MM.1S (cell line): Measurements from ENCODE around the gene PNPLA3.

Experiments
- DNase-seq: peaks from one replicate; pipeline ENCODE4 v3.0.0-alpha.2; 2015
- H2AFZ ChIP-seq: fragments of 300-600 bp; sonication (generic); 2 replicates; pipeline ENCODE4 v1.6.0; 2016; ENCODE audit warnings: antibody characterized with exemption, low read length
- H3F3A ChIP-seq: fragments of 300-600 bp; sonication (generic); 2 replicates; pipeline ENCODE4 v1.6.1; 2016; ENCODE audit warnings: mild to moderate bottlenecking, antibody characterized with exemption, low read length, moderate library complexity, mixed read lengths; ENCODE audit not compliant: insufficient read depth
- H3K27ac ChIP-seq: fragments of 300-600 bp; sonication (generic); 2 replicates; pipeline ENCODE4 v1.5.1; 2016; ENCODE audit warnings: mild to moderate bottlenecking, low read length
- H3K27me3 ChIP-seq: fragments of 300-600 bp; sonication (generic); replicated peaks from 2 replicates; pipeline ENCODE4 v1.6.0; 2016; ENCODE audit warnings: low read length; ENCODE audit not compliant: insufficient read depth
- H3K36me3 ChIP-seq: fragments of 300-600 bp; sonication (generic); replicated peaks from 2 replicates; pipeline ENCODE4 v1.6.1; 2016; ENCODE audit warnings: mild to moderate bottlenecking, low read length, mixed read lengths; ENCODE audit not compliant: insufficient read depth
- H3K4me1 ChIP-seq: fragments of 300-600 bp; sonication (generic); 2 replicates; pipeline ENCODE4 v1.6.1; 2016; ENCODE audit warnings: low read length, mixed read lengths
- H3K4me2 ChIP-seq: fragments of 300-600 bp; sonication (generic); 2 replicates; pipeline ENCODE4 v1.6.0; 2016; ENCODE audit warnings: low read depth, low read length
- H3K4me3 ChIP-seq: fragments of 300-600 bp; sonication (generic); 2 replicates; pipeline ENCODE4 v1.5.1; 2016; ENCODE audit warnings: low read length, mixed read lengths
- H3K79me2 ChIP-seq: fragments of 300-600 bp; sonication (generic); 2 replicates; pipeline ENCODE4 v1.6.1; 2016; ENCODE audit warnings: mixed run types, low read length, mixed read lengths
- H3K9ac ChIP-seq: fragments of 300-600 bp; sonication (generic); 2 replicates; pipeline ENCODE4 v1.6.1; 2016; ENCODE audit warnings: low read length, mixed read lengths
- H3K9me2 ChIP-seq: fragments of 300-600 bp; sonication (generic); replicated peaks from 2 replicates; pipeline ENCODE4 v1.6.1; 2016; ENCODE audit warnings: mild to moderate bottlenecking, low read length, mixed read lengths; ENCODE audit not compliant: insufficient read depth
- H3K9me3 ChIP-seq: fragments of 300-600 bp; sonication (generic); replicated peaks from 2 replicates; pipeline ENCODE4 v1.6.1; 2016; ENCODE audit warnings: mild to moderate bottlenecking, low read length, mixed read lengths; ENCODE audit not compliant: insufficient read depth
- H4K20me1 ChIP-seq: fragments of 300-600 bp; sonication (generic); 2 replicates; pipeline ENCODE4 v1.6.1; 2016; ENCODE audit warnings: mild to moderate bottlenecking, low read length, moderate library complexity, mixed read lengths; ENCODE audit not compliant: insufficient read depth
- EZH2 ChIP-seq: fragments of 300-600 bp; sonication (generic); optimal IDR thresholded peaks from 2 replicates; pipeline ENCODE3; 2017; ENCODE audit warnings: low read depth, mild to moderate bottlenecking, antibody characterized with exemption, low read length, mixed read lengths
- EZH2phosphoT487 ChIP-seq: fragments of 300-600 bp; sonication (generic); IDR thresholded peaks from 2 replicates; pipeline ENCODE4 v1.6.1; 2018; ENCODE audit warnings: antibody characterized with exemption, low read length
- TF ChIP-seq, protein P1 (sequence below): fragments of 300-600 bp; sonication (generic); IDR thresholded peaks from 2 replicates; pipeline ENCODE4 v1.5.1; 2016; ENCODE audit warnings: antibody characterized with exemption, low read length, mixed read lengths

The PNPLA3 gene

GRCh38 chr22:43917521-43917920 lies 6.1 kb upstream of the PNPLA3 start:
- H3K4me2 ChIP-seq, result no peak overlapping the region
- no peaks in the 10 kb centered on the region for H3K9me3 ChIP-seq
- no peaks in the 10 kb centered on the region for H3K4me1 ChIP-seq
- H3K79me2 ChIP-seq, result no peaks in the 10 kb centered on the region
- no peaks in the 10 kb centered on the region for H3K36me3 ChIP-seq
- no peak overlapping the region for H3K4me3 ChIP-seq
- H4K20me1 ChIP-seq, result no peaks in the 10 kb centered on the region
- H2AFZ ChIP-seq, result no peak overlapping the region
- no peak for DNase-seq
- H3F3A ChIP-seq, result no peaks in the 10 kb centered on the region
- no peak overlapping the region for H3K9ac ChIP-seq
- H3K9me2 ChIP-seq, result no peaks in the 10 kb centered on the region
- H3K27me3 ChIP-seq, result peaks cover 75% of the 10 kb centered on the region
- TF ChIP-seq EZH2phosphoT487 (no peak), EZH2 (no peak)
- TF ChIP-seq, protein P1, sequence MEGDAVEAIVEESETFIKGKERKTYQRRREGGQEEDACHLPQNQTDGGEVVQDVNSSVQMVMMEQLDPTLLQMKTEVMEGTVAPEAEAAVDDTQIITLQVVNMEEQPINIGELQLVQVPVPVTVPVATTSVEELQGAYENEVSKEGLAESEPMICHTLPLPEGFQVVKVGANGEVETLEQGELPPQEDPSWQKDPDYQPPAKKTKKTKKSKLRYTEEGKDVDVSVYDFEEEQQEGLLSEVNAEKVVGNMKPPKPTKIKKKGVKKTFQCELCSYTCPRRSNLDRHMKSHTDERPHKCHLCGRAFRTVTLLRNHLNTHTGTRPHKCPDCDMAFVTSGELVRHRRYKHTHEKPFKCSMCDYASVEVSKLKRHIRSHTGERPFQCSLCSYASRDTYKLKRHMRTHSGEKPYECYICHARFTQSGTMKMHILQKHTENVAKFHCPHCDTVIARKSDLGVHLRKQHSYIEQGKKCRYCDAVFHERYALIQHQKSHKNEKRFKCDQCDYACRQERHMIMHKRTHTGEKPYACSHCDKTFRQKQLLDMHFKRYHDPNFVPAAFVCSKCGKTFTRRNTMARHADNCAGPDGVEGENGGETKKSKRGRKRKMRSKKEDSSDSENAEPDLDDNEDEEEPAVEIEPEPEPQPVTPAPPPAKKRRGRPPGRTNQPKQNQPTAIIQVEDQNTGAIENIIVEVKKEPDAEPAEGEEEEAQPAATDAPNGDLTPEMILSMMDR, result no peak
- no peak overlapping the region for H3K27ac ChIP-seq

DNA sequence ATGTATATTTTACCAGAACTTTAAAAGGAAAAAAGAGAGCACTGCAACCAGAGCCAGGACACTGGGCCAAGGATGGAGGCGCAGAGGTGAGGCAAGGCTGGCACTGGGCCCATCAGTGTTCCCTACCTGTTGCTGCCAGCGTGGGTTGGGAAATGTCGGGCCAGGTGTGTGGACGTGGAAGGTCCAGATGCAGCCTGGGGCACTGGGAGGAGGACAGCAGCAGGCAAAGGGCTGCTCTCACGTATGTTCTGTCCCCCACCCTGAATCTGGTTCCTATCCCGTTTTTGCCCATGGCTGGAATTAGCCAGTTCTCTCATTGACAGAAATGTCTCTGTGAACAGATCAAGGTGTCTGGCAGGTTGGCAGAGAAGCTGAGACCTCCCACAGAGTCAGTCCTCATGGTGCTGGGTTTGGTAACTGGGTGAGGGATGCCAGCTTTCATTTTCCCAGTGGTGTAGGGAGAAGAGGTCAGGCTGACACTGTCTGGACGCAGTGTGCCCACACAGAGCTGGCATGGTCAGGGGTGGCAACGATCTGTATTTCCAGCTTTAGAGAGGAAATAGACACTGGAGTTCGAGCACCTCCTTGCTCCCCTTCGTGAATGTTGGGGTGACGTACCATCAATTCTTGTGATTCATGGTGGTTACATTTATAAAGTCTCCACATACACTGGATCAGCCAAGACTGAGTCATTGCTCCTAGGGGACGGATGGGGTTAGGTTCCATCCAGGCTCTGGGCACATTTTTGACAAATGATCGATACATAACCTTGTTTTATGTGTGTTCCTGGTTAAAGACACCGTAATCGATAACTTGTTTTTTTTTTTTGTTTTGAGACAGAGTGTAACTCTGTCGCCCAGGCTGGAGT lies 4.3 kb upstream of the PNPLA3 start:
- Histone ChIP-seq H3K27ac (no peak overlapping the region), H3F3A (no peaks in the 10 kb centered on the region), H3K9me3 (no peaks in the 10 kb centered on the region), H3K36me3 (no peaks in the 10 kb centered on the region), H3K4me1 (no peaks in the 10 kb centered on the region), H3K4me2 (no peak overlapping the region), H2AFZ (no peak overlapping the region), H3K9me2 (no peaks in the 10 kb centered on the region), H4K20me1 (no peaks in the 10 kb centered on the region), H3K79me2 (no peaks in the 10 kb centered on the region), H3K27me3 (peaks cover 76% of the 10 kb centered on the region), H3K9ac (no peak overlapping the region), H3K4me3 (no peak overlapping the region)
- no peak for DNase-seq
- TF ChIP-seq, protein P1, result no peak
- no peak for TF ChIP-seq EZH2phosphoT487
- TF ChIP-seq EZH2, result no peak

- H4K20me1 ChIP-seq, result no peaks in the 10 kb centered on the region
- no peak overlapping the region for H3K4me3 ChIP-seq
- no peak for DNase-seq
- H3K9me2 ChIP-seq, result no peaks in the 10 kb centered on the region
- no peaks in the 10 kb centered on the region for H3K79me2 ChIP-seq
- no peak overlapping the region for H2AFZ ChIP-seq
- H3F3A ChIP-seq, result no peaks in the 10 kb centered on the region
- H3K27ac ChIP-seq, result no peak overlapping the region
- no peaks in the 10 kb centered on the region for H3K9me3 ChIP-seq
- H3K9ac ChIP-seq, result no peak overlapping the region
- peaks cover 74% of the 10 kb centered on the region for H3K27me3 ChIP-seq
- no peaks in the 10 kb centered on the region for H3K4me1 ChIP-seq
- TF ChIP-seq, protein P1, result no peak
- TF ChIP-seq EZH2, result no peak
- TF ChIP-seq EZH2phosphoT487, result no peak
- H3K4me2 ChIP-seq, result no peak overlapping the region
- no peaks in the 10 kb centered on the region for H3K36me3 ChIP-seq
Observed at GRCh38 chr22:43921370-43921769, 2.2 kb upstream of the PNPLA3 start.
